ENCODE results near the gene ETF1. TPM values are rescaled to one million over a fixed set of nuclear protein-coding genes. Genes with fewer than 3 reads are reported as not detected.

Gene ETF1
- total and polyA plus RNA-seq, 9 of the 15 experiments (the other 6 are each of a cell fraction or from before 2014, with no cell fraction given): 53.7 to 209 (median 164) TPM

GRCh38 chr5:138464388-138465260 lies 78.4 kb downstream of the ETF1 start (continued):
- peak; percentile 64; the same call in 1 of the 2 replicates for TF ChIP-seq MYNN (IDR thresholded peaks at IDR 0.05)
- no peak for TF ChIP-seq MYNN (CRISPR knock-in tag; IDR thresholded peaks at IDR 0.05)
- TF ChIP-seq, protein P1, sequence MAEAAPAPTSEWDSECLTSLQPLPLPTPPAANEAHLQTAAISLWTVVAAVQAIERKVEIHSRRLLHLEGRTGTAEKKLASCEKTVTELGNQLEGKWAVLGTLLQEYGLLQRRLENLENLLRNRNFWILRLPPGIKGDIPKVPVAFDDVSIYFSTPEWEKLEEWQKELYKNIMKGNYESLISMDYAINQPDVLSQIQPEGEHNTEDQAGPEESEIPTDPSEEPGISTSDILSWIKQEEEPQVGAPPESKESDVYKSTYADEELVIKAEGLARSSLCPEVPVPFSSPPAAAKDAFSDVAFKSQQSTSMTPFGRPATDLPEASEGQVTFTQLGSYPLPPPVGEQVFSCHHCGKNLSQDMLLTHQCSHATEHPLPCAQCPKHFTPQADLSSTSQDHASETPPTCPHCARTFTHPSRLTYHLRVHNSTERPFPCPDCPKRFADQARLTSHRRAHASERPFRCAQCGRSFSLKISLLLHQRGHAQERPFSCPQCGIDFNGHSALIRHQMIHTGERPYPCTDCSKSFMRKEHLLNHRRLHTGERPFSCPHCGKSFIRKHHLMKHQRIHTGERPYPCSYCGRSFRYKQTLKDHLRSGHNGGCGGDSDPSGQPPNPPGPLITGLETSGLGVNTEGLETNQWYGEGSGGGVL (CRISPR knock-in tag; IDR thresholded peaks at IDR 0.05): no peak
- TF ChIP-seq SIX5 (IDR thresholded peaks at IDR 0.05; ENCODE audit: borderline replicate concordance in 1 of 2, insufficient read depth in 1 of 2, low read depth in 1 of 2, low read length in 2 of 2): no peak
- no peak for TF ChIP-seq TCF15 (CRISPR knock-in tag; IDR thresholded peaks at IDR 0.05)
- no peak for TF ChIP-seq HEY1 (CRISPR knock-in tag; IDR thresholded peaks at IDR 0.05; ENCODE audit: borderline replicate concordance)
- peak; percentile 55 for TF ChIP-seq CTCFL (IDR thresholded peaks at IDR 0.05; ENCODE audit: borderline replicate concordance, insufficient read depth, low read depth, low read length, poor library complexity, severe bottlenecking)
- TF ChIP-seq, protein P2, sequence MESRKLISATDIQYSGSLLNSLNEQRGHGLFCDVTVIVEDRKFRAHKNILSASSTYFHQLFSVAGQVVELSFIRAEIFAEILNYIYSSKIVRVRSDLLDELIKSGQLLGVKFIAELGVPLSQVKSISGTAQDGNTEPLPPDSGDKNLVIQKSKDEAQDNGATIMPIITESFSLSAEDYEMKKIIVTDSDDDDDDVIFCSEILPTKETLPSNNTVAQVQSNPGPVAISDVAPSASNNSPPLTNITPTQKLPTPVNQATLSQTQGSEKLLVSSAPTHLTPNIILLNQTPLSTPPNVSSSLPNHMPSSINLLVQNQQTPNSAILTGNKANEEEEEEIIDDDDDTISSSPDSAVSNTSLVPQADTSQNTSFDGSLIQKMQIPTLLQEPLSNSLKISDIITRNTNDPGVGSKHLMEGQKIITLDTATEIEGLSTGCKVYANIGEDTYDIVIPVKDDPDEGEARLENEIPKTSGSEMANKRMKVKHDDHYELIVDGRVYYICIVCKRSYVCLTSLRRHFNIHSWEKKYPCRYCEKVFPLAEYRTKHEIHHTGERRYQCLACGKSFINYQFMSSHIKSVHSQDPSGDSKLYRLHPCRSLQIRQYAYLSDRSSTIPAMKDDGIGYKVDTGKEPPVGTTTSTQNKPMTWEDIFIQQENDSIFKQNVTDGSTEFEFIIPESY (CRISPR knock-in tag; IDR thresholded peaks at IDR 0.05): no peak; the same call in 1 of the 2 replicates
- no peak for TF ChIP-seq MCM3 (IDR thresholded peaks at IDR 0.05)
- TF ChIP-seq, protein P3, sequence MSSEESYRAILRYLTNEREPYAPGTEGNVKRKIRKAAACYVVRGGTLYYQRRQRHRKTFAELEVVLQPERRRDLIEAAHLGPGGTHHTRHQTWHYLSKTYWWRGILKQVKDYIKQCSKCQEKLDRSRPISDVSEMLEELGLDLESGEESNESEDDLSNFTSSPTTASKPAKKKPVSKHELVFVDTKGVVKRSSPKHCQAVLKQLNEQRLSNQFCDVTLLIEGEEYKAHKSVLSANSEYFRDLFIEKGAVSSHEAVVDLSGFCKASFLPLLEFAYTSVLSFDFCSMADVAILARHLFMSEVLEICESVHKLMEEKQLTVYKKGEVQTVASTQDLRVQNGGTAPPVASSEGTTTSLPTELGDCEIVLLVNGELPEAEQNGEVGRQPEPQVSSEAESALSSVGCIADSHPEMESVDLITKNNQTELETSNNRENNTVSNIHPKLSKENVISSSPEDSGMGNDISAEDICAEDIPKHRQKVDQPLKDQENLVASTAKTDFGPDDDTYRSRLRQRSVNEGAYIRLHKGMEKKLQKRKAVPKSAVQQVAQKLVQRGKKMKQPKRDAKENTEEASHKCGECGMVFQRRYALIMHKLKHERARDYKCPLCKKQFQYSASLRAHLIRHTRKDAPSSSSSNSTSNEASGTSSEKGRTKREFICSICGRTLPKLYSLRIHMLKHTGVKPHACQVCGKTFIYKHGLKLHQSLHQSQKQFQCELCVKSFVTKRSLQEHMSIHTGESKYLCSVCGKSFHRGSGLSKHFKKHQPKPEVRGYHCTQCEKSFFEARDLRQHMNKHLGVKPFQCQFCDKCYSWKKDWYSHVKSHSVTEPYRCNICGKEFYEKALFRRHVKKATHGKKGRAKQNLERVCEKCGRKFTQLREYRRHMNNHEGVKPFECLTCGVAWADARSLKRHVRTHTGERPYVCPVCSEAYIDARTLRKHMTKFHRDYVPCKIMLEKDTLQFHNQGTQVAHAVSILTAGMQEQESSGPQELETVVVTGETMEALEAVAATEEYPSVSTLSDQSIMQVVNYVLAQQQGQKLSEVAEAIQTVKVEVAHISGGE (CRISPR knock-in tag; IDR thresholded peaks at IDR 0.05): peak in 1 of 3 experiments; percentile 87; a peak in 2 of 6 replicates
- no peak for TF ChIP-seq ZSCAN32 (CRISPR knock-in tag; IDR thresholded peaks at IDR 0.05)
- TF ChIP-seq, protein P4, sequence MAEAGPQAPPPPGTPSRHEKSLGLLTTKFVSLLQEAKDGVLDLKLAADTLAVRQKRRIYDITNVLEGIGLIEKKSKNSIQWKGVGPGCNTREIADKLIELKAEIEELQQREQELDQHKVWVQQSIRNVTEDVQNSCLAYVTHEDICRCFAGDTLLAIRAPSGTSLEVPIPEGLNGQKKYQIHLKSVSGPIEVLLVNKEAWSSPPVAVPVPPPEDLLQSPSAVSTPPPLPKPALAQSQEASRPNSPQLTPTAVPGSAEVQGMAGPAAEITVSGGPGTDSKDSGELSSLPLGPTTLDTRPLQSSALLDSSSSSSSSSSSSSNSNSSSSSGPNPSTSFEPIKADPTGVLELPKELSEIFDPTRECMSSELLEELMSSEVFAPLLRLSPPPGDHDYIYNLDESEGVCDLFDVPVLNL (CRISPR knock-in tag; IDR thresholded peaks at IDR 0.05; ENCODE audit: low read depth): no peak
- TF ChIP-seq MAX (CRISPR knock-in tag; IDR thresholded peaks at IDR 0.05): peak; percentile 65; the same call in 1 of the 2 replicates
